ENCODE measurements around the gene NPR3. TPM values are rescaled to one million over a fixed set of nuclear protein-coding genes. Genes with fewer than 3 reads are reported as not detected.
"Not testable (repeated sequence)": the region's sequence is repeated elsewhere in the genome, so short reads cannot be mapped to it uniquely, and the experiment has no call there.

NPR3 gene
- total RNA-seq, 4 donors from 2014 or later = 7.6 to 51.2 (median 20.6) TPM

DNA sequence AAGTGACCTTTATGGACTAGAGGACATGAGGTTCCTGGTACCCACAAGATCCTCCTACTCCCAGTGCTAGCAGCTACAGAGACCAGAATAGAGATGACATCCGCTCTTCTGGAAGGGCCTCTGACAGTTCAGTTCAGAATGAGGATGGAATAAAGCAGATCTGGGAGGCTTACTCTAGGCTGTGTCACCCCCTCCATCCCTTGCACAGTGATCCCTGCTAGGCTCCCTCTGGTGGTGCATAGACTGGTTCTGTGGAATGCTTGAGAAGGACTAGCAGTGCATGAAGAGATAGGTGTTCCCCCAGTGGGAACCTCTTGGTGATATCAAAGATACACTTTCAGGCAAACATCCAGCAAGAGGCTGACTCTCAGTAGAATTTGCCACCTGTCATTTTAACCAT is 83.0 kb downstream of the NPR3 start:
- no peaks in the 10 kb centered on the region for H3K27me3 ChIP-seq
- no peak overlapping the region for H3K4me3 ChIP-seq
- H3K4me1 ChIP-seq = no peaks in the 10 kb centered on the region
- no peaks in the 10 kb centered on the region for H3K36me3 ChIP-seq
- H3K9me3 ChIP-seq = no peaks in the 10 kb centered on the region
- H3K27ac ChIP-seq = no peak overlapping the region
- intact Hi-C loops (cut with DNase I; ENCODE audit: low total_unique reads) = no loop called here
- TF ChIP-seq POLR2A (IDR thresholded peaks at IDR 0.05) (no peak), CTCF (IDR thresholded peaks at IDR 0.05) (no peak)
- no peak for DNase-seq

GRCh38 chr5:32802764-32803163 is 91.6 kb downstream of the NPR3 start:
- intact Hi-C loops (cut with DNase I; ENCODE audit: low total_unique reads) = no loop called here
- no peak overlapping the region for H3K27ac ChIP-seq
- H3K36me3 ChIP-seq = no peaks in the 10 kb centered on the region
- no peaks in the 10 kb centered on the region for H3K27me3 ChIP-seq
- TF ChIP-seq POLR2A (IDR thresholded peaks at IDR 0.05) (no peak), CTCF (IDR thresholded peaks at IDR 0.05) (no peak)
- DNase-seq = no peak
- H3K4me3 ChIP-seq = no peak overlapping the region
- H3K4me1 ChIP-seq = no peaks in the 10 kb centered on the region
- peaks cover 0 to 4% of the 10 kb centered on the region in 2 donors for H3K9me3 ChIP-seq

- Histone ChIP-seq H3K4me3 (no peak overlapping the region), H3K27ac (no peak overlapping the region), H3K36me3 (no peaks in the 10 kb centered on the region), H3K4me1 (no peaks in the 10 kb centered on the region), H3K27me3 (no peaks in the 10 kb centered on the region), H3K9me3 (peaks cover 0 to 4% of the 10 kb centered on the region in 2 donors)
- TF ChIP-seq CTCF (IDR thresholded peaks at IDR 0.05) = no peak
- no peak for TF ChIP-seq POLR2A (IDR thresholded peaks at IDR 0.05)
- no peak for DNase-seq
- intact Hi-C loops (cut with DNase I; ENCODE audit: low total_unique reads) = no loop called here
Measured at GRCh38 chr5:32803656-32804055, 92.5 kb downstream of the NPR3 start.

DNA sequence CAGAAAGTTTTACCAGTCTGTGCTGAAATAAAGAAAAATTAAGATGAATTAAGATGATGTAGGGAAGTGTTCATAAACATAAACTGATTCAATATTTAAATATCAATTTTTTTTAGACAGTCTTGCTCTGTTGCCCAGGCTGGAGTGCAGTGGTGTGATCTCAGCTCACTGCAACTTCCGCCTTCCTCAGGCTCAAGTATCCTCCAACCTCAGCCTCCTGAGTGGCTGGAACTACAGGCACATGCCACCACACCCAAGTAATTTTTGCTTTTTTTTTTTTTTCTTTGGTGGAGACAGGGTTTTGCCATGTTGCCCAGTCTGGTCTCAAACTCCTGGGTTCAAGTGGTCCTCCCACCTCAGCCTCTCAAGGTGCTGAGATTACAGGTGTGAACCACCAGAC is 94.3 kb downstream of the NPR3 start:
- H3K36me3 ChIP-seq; intact Hi-C loops (cut with DNase I; ENCODE audit: low total_unique reads); DNase-seq; H3K27ac ChIP-seq; H3K9me3 ChIP-seq; H3K4me1 ChIP-seq; H3K4me3 ChIP-seq; H3K27me3 ChIP-seq: not testable (repeated sequence)

DNA sequence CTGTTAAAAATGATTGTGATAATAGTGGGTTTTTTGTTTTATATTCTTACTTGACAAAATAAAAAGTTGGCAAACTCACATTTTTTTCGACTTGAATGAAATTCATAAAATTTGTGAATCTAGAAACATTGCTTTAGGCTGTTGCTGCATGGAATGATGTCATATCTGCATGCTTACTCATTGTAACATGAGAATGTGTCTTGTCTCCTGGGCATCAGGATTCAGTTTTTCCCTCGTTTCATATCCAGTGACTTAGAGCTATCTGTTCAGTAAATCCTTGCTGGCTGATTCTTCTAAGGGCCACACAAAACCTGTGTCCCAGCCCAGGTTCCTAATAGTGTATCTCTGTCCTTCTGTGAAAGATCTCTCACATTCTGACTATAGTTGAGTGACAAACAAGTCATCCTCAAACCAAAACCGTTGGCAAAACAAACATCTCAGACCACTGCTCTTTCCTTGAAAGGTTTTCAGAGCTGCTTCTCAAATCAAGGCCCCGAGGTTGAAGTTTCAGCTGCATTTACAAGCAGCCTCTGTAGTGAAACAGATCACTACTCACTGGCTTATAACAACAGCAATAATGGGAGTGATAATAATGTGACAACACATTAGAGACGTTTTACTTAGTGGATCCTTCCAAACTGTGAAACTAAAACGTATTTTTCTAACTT is 95.0 kb downstream of the NPR3 start:
- no peaks in the 10 kb centered on the region for H3K4me1 ChIP-seq
- intact Hi-C loops (cut with DNase I; ENCODE audit: low total_unique reads) = no loop called here
- no peak overlapping the region for H3K4me3 ChIP-seq
- no peaks in the 10 kb centered on the region for H3K36me3 ChIP-seq
- peaks cover 0 to 4% of the 10 kb centered on the region in 2 donors for H3K9me3 ChIP-seq
- no peaks in the 10 kb centered on the region for H3K27me3 ChIP-seq
- TF ChIP-seq POLR2A (IDR thresholded peaks at IDR 0.05) = no peak
- TF ChIP-seq CTCF (IDR thresholded peaks at IDR 0.05) = no peak
- DNase-seq = no peak
- H3K27ac ChIP-seq = no peak overlapping the region

GRCh38 chr5:32808783-32809182 is 97.7 kb downstream of the NPR3 start:
- intact Hi-C loops (cut with DNase I; ENCODE audit: low total_unique reads) = no loop called here

More at GRCh38 chr5:32808783-32809182, 97.7 kb downstream of the NPR3 start:
- no peaks in the 10 kb centered on the region for H3K36me3 ChIP-seq
- DNase-seq = no peak
- H3K9me3 ChIP-seq = peaks cover 0 to 4% of the 10 kb centered on the region in 2 donors
- H3K4me3 ChIP-seq = no peak overlapping the region
- TF ChIP-seq POLR2A (IDR thresholded peaks at IDR 0.05) = no peak
- no peak for TF ChIP-seq CTCF (IDR thresholded peaks at IDR 0.05)
- no peaks in the 10 kb centered on the region for H3K27me3 ChIP-seq
- no peaks in the 10 kb centered on the region for H3K4me1 ChIP-seq
- H3K27ac ChIP-seq = no peak overlapping the region
